Gastrocnemius medialis (tissue), 4 donors: ENCODE measurements around the gene SIK3.

ENCODE experiments used
- POLR2A ChIP-seq, 2 donors: fragments of 450-650 bp; IDR thresholded peaks; one replicate each; pipeline ENCODE4 v1.6.1; 2017; ENCODE audit warnings: antibody characterized with exemption in 2 of 2, mild to moderate bottlenecking in 2 of 2, moderate library complexity in 2 of 2
- TF ChIP-seq, protein P1 (sequence below), 5 experiments: fragments of 450-650 bp in 3 of 5; fragments of 200-600 bp in 2 of 5; sonication (generic) in 2 of 5; IDR thresholded peaks in 4 of 5; conservative IDR thresholded peaks in 1 of 5; 1 replicate in 4 of 5; 2 replicates in 1 of 5; pipeline ENCODE4 v1.5.1; 2016 to 2019; ENCODE audit warnings: antibody characterized with exemption in 5 of 5, mild to moderate bottlenecking in 3 of 5, moderate library complexity in 3 of 5

DNA sequence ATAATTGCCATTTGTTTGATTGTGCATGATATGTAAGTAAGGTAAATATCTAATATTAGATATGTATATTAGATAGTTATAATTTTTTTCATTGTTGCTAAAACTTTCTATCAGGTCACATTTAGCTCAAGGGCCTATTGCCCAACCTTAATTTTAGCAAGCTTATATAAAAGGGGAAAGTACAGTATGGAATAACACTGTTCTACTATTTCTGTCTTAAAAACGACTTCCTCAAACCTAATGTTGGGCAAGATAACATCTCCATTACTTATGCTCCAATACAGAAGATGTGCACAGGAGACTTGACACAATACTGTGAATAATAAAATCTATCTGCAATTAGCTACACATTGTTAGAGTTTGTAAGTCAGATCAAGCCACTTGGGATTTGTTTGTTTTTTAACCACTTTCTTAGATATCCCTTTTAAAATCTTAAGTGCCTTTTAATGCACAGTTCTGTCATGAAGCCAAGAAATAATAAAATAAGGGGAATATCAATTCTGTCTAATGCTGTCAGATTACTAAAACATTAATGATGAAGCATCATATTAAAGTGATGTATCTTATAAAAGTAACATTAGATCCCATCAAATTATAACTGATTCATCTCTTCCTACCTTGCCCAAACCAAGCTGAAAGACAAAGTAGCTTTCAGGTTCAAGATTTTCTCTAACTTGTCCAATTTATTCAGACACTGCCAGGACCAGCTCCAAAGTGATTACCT, 98.1 kb downstream of the SIK3 start:
- TF ChIP-seq, protein P1, sequence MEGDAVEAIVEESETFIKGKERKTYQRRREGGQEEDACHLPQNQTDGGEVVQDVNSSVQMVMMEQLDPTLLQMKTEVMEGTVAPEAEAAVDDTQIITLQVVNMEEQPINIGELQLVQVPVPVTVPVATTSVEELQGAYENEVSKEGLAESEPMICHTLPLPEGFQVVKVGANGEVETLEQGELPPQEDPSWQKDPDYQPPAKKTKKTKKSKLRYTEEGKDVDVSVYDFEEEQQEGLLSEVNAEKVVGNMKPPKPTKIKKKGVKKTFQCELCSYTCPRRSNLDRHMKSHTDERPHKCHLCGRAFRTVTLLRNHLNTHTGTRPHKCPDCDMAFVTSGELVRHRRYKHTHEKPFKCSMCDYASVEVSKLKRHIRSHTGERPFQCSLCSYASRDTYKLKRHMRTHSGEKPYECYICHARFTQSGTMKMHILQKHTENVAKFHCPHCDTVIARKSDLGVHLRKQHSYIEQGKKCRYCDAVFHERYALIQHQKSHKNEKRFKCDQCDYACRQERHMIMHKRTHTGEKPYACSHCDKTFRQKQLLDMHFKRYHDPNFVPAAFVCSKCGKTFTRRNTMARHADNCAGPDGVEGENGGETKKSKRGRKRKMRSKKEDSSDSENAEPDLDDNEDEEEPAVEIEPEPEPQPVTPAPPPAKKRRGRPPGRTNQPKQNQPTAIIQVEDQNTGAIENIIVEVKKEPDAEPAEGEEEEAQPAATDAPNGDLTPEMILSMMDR (IDR thresholded peaks at IDR 0.05 in 4 of 5, conservative IDR thresholded peaks at IDR 0.05 in 1 of 5), result no peak
- no peak for TF ChIP-seq POLR2A (IDR thresholded peaks at IDR 0.05)
